LNCaP clone FGC (cell line): ENCODE results near the gene WDR46.
"Not testable (repeated sequence)": the region's sequence is repeated elsewhere in the genome, so short reads cannot be mapped to it uniquely, and the experiment has no call there.

Experiments
- DNase-seq: peaks from one replicate; pipeline ENCODE4 v3.0.0-alpha.2; 2011; ENCODE audit warnings: low read depth
- H3K4me3 ChIP-seq: 2 replicates; pipeline ENCODE4 v1.5.1; 2011; ENCODE audit warnings: mild to moderate bottlenecking, low read depth, low read length, control low read depth
- TF ChIP-seq, protein P1 (sequence below): IDR thresholded peaks from 2 replicates; pipeline ENCODE4 v1.5.1; 2012; ENCODE audit warnings: mild to moderate bottlenecking; ENCODE audit not compliant: control insufficient read depth, insufficient read depth; ENCODE audit errors: extremely low read depth

The WDR46 gene

GRCh38 chr6:33277663-33278391, 11.2 kb downstream of the WDR46 start:
- DNase-seq, result no peak
- peak overlapping the region; percentile 50 for H3K4me3 ChIP-seq
- TF ChIP-seq, protein P1, sequence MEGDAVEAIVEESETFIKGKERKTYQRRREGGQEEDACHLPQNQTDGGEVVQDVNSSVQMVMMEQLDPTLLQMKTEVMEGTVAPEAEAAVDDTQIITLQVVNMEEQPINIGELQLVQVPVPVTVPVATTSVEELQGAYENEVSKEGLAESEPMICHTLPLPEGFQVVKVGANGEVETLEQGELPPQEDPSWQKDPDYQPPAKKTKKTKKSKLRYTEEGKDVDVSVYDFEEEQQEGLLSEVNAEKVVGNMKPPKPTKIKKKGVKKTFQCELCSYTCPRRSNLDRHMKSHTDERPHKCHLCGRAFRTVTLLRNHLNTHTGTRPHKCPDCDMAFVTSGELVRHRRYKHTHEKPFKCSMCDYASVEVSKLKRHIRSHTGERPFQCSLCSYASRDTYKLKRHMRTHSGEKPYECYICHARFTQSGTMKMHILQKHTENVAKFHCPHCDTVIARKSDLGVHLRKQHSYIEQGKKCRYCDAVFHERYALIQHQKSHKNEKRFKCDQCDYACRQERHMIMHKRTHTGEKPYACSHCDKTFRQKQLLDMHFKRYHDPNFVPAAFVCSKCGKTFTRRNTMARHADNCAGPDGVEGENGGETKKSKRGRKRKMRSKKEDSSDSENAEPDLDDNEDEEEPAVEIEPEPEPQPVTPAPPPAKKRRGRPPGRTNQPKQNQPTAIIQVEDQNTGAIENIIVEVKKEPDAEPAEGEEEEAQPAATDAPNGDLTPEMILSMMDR, result no peak

- peak within 1 kb of the TSS; percentile 50 for H3K4me3 ChIP-seq
- no peak for DNase-seq
- TF ChIP-seq, protein P1, result peak; percentile 24; the same call in 1 of the 2 replicates
Measured at GRCh38 chr6:33276864-33277662, 12.0 kb downstream of the WDR46 start, which contains the start of gene B3GALT4. B3GALT4 (plus strand) TSS chr6:33277123; CDS start chr6:33277420, 297 bp downstream.

GRCh38 chr6:33276581-33276863, 12.5 kb downstream of the WDR46 start:
- no peak for DNase-seq

GRCh38 chr6:33275795-33276580, 13.1 kb downstream of the WDR46 start:
- peak overlapping the region; percentile 50 for H3K4me3 ChIP-seq
- not testable (repeated sequence) for DNase-seq

More at GRCh38 chr6:33276581-33276863, 12.5 kb downstream of the WDR46 start:
- H3K4me3 ChIP-seq, result peak overlapping the region; percentile 50
- TF ChIP-seq, protein P1, result no peak

DNA sequence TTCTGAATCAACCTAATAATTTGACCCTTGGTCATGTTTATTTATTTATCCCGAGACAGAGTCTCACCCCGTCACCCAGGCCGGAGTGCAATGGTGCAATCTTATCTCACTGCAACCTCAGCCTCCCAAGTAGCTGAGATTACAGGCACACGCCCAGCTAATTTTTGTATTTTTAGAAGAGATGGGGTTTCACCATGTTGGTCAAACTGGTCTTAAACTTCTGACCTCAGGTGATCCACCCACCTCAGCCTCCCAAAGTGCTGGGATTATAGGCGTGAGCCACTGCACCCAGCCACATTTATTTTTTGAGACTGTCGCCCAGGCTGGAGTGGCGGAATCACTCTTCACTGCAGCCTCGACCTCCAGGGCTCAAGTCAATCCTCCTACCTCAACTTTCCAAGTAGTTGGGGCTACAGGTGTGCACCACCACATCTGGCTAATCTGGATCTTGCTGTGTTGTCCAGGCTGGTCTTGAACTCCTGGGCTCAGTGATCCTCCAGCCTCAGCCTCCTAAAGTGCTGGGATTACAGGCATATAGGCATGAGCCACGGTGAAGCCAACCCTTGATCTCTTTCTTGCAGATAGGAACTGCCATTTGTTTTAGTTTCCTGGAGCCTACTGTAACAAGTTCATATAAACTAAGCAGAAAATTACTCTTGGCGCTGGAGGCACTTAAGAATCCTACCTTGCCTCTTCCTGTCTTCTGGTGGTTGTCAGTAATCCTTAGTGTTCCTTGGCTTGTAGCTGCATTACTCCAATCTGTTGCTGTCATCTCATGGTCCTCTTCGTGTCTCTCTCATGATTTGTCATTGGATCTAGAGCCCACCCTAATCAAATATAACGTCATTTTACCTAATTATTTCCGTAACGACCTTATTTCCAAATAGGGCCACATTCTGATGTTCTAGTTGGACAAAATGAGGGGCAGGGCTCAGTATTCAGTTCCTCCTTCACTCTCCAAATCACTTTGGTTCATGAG, 14.8 kb downstream of the WDR46 start:
- no peak for DNase-seq
- TF ChIP-seq, protein P1, result no peak
- H3K4me3 ChIP-seq, result peak overlapping the region; percentile 89

DNA sequence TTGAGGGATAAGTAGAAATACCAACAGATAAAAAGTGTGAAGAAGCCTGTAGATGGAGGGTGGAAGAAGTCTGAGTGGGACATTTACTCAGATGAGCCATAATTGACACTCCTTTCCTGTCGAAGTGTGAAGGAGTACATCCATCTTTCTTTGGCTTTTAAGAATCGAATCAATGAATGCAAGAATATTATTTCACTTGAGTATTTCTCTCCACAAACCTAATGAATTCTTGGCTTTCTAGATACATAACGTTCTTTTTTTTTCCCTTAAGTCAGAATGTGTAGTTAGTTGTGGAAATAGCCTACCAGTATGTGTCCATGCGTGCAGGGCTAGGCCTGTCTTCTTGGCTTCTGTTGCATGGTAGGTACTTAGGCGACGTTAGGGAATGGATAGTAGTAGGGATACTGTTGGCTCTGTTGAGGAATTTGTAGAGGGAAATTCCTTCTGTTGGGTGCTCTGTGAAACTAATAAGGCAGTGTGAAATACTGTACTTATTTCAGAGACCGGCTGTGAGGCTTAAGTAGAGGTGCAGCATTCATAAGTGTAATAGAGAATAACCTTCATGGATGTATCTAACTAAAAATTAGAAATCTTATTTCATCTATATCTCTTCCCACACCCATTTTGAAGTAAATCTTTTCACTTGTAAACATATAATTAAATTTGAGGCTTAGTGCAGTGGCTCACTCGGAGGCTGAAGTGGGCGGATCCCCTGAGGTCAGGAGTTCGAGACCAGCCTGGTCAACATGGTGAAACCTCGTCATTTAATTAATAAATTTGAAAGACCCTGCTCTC, 15.7 kb downstream of the WDR46 start:
- DNase-seq, result no peak
- peak overlapping the region; percentile 89 for H3K4me3 ChIP-seq
- TF ChIP-seq, protein P1, result no peak
